ENCODE results near the gene ENTPD5.
A peak's percentile ranks its signal among the peaks of the same experiment; 100 is the strongest.
"Not testable (repeated sequence)": the region's sequence is repeated elsewhere in the genome, so short reads cannot be mapped to it uniquely, and the experiment has no call there.

ENTPD5 gene

DNA sequence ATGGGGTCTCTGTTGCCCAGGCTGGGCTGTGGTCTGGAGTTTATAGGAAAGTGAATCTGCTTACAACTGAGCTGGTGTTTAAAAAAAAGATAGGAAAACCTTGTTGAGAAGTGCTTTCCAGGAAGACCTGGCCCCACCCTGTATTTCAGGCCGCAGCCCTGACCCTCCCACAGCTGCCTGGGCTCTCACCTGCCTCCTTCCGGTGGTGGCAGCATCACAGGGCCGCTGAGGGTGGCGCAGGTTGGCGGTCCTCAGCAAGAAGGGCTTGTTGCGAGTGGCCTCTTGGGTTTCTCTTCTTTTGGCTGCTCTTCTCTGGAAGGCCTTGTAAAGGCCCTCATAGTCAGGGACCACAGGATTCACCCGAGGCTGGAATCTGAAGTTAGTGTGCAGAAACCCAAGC, 76.9 kb downstream of the ENTPD5 start:
- Histone ChIP-seq H3K36me3 (ENCODE audit: control insufficient read depth, insufficient read depth, low read length) (no peaks in the 10 kb centered on the region), H3K9me3 (ENCODE audit: control insufficient read depth, low read length) (no peaks in the 10 kb centered on the region), H3K79me2 (no peaks in the 10 kb centered on the region), H3K4me3 (ENCODE audit: low read depth, low read length) (no peak overlapping the region), H3K27ac (no peak overlapping the region), H3K9ac (no peak overlapping the region), H3K27me3 (ENCODE audit: control insufficient read depth, insufficient read depth, low read length) (no peaks in the 10 kb centered on the region), H3K4me1 (no peaks in the 10 kb centered on the region), H2AFZ (no peak overlapping the region), H3K4me2 (ENCODE audit: low read length) (no peak overlapping the region)
- TF ChIP-seq CTCF (IDR thresholded peaks at IDR 0.05): no peak

GRCh38 chr14:73937012-73937411, 82.1 kb downstream of the ENTPD5 start:
- H3K4me3 ChIP-seq (ENCODE audit: low read depth, low read length): no peak overlapping the region
- H3K9ac ChIP-seq: no peak overlapping the region
- no peak overlapping the region for H3K4me2 ChIP-seq (ENCODE audit: low read length)
- H3K9me3 ChIP-seq (ENCODE audit: control insufficient read depth, low read length): no peaks in the 10 kb centered on the region
- TF ChIP-seq CTCF (IDR thresholded peaks at IDR 0.05): no peak
- no peaks in the 10 kb centered on the region for H3K27me3 ChIP-seq (ENCODE audit: control insufficient read depth, insufficient read depth, low read length)
- H3K4me1 ChIP-seq: no peaks in the 10 kb centered on the region
- no peak overlapping the region for H3K27ac ChIP-seq
- no peaks in the 10 kb centered on the region for H3K36me3 ChIP-seq (ENCODE audit: control insufficient read depth, insufficient read depth, low read length)
- no peak overlapping the region for H2AFZ ChIP-seq
- no peaks in the 10 kb centered on the region for H3K79me2 ChIP-seq

- Histone ChIP-seq H3K9ac (no peak overlapping the region), H3K4me2 (ENCODE audit: low read length) (no peak overlapping the region), H3K79me2 (no peaks in the 10 kb centered on the region), H3K9me3 (ENCODE audit: control insufficient read depth, low read length) (no peaks in the 10 kb centered on the region), H3K4me3 (ENCODE audit: low read depth, low read length) (no peak overlapping the region), H3K36me3 (ENCODE audit: control insufficient read depth, insufficient read depth, low read length) (no peaks in the 10 kb centered on the region), H3K4me1 (no peaks in the 10 kb centered on the region), H3K27ac (no peak overlapping the region), H2AFZ (no peak overlapping the region), H3K27me3 (ENCODE audit: control insufficient read depth, insufficient read depth, low read length) (no peaks in the 10 kb centered on the region)
- no peak for TF ChIP-seq CTCF (IDR thresholded peaks at IDR 0.05)
Measured at GRCh38 chr14:73936548-73936947, 82.5 kb downstream of the ENTPD5 start.

DNA sequence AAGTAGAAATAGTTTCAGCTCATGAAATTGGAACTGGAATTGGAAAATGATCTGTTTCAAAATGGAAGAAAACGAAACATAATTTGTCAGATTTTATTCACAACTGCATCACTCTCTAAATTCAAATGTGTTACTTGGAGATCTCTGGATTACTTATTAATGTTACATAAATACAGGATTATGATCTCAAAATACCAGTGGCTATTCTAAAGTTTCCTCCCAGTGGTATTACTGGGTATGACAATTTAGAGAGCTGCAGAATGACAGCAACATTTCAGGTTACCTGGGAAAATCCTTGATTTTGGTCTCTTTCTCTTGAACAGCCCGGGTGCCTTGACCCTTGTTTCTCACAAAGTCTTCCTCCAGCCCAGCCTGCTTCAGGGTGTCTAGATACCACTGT, 83.4 kb downstream of the ENTPD5 start:
- TF ChIP-seq CTCF (IDR thresholded peaks at IDR 0.05): peak; percentile 17

DNA sequence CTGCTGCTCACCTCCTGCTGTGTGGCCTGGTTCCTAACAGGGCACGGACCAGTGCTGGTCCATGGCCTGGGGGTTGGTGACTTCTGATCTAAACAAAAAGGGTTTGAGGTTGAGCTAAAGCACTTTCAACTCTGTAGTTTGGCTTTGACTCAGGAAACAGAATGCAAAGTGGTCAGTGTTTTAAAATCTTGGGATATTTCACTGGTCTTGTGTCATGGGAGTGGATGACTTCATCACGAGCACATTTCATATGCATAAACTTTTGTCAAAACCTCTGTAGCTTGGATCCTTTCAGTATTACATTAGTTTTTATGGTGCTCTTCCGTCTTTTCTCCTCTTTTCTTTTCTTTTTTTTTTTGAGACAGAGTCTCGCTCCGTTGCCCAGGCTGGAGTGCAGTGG, 94.8 kb downstream of the ENTPD5 start:
- Histone ChIP-seq H3K36me3 (ENCODE audit: control insufficient read depth, insufficient read depth, low read length) (no peaks in the 10 kb centered on the region), H3K4me1 (no peaks in the 10 kb centered on the region), H3K27ac (no peak overlapping the region), H3K27me3 (ENCODE audit: control insufficient read depth, insufficient read depth, low read length) (no peaks in the 10 kb centered on the region), H3K4me2 (ENCODE audit: low read length) (no peak overlapping the region), H3K79me2 (peaks cover 10% of the 10 kb centered on the region), H3K4me3 (ENCODE audit: low read depth, low read length) (no peak overlapping the region), H3K9ac (no peak overlapping the region), H2AFZ (no peak overlapping the region), H3K9me3 (ENCODE audit: control insufficient read depth, low read length) (no peaks in the 10 kb centered on the region)
- TF ChIP-seq CTCF (IDR thresholded peaks at IDR 0.05): no peak

More for the DNA sequence above, 83.4 kb downstream of the ENTPD5 start:
- Histone ChIP-seq H3K4me3 (ENCODE audit: low read depth, low read length) (no peak overlapping the region), H2AFZ (no peak overlapping the region), H3K36me3 (ENCODE audit: control insufficient read depth, insufficient read depth, low read length) (no peaks in the 10 kb centered on the region), H3K4me1 (no peaks in the 10 kb centered on the region), H3K9me3 (ENCODE audit: control insufficient read depth, low read length) (no peaks in the 10 kb centered on the region), H3K9ac (no peak overlapping the region), H3K79me2 (no peaks in the 10 kb centered on the region), H3K27me3 (ENCODE audit: control insufficient read depth, insufficient read depth, low read length) (no peaks in the 10 kb centered on the region), H3K27ac (no peak overlapping the region), H3K4me2 (ENCODE audit: low read length) (no peak overlapping the region)

- H3K36me3 ChIP-seq (ENCODE audit: control insufficient read depth, insufficient read depth, low read length); H3K27me3 ChIP-seq (ENCODE audit: control insufficient read depth, insufficient read depth, low read length); H3K4me1 ChIP-seq; H3K9me3 ChIP-seq (ENCODE audit: control insufficient read depth, low read length); H3K4me3 ChIP-seq (ENCODE audit: low read depth, low read length); H3K27ac ChIP-seq; H2AFZ ChIP-seq; H3K9ac ChIP-seq; H3K4me2 ChIP-seq (ENCODE audit: low read length): not testable (repeated sequence)
- peaks cover 19% of the 10 kb centered on the region for H3K79me2 ChIP-seq
Measured at GRCh38 chr14:73919457-73919856, 99.6 kb downstream of the ENTPD5 start.
